A673 (cell line): ENCODE results near the gene FUZ. TPM values are rescaled to one million over a fixed set of nuclear protein-coding genes. Genes with fewer than 3 reads are reported as not detected.

ENCODE experiments used
- BruUV-seq: library from RNA; stranded (reverse); fragments of 400-500 nt; replicated peaks from 2 replicates; lab custom pipeline; 2021; lab: Mats Ljungman, UMichigan
- CTCF ChIA-PET: fragments of 300-600 bp; sonication (Branson Sonifier 250); formaldehyde crosslinking; loops from one replicate; lab custom pipeline; 2022; ENCODE audit warnings: antibody characterized with exemption; lab: Charles Lee
- POLR2A ChIA-PET: fragments of 300-600 bp; sonication (Branson Sonifier 250); formaldehyde crosslinking; loops from one replicate; lab custom pipeline; 2022; ENCODE audit warnings: antibody characterized with exemption; ENCODE audit not compliant: low non-redundant PET; lab: Charles Lee
- DNase-seq: peaks from one replicate; pipeline ENCODE4 v3.0.0-alpha.2; 2015; ENCODE audit warnings: low spot score
- H3K27ac ChIP-seq: fragments of 200-600 bp; sonication (generic); 2 replicates; pipeline ENCODE4 v1.5.1; 2016; ENCODE audit warnings: mixed run types, low read depth, mild to moderate bottlenecking, mixed read lengths, antibody characterized with exemption, low read length; ENCODE audit not compliant: poor library complexity, severe bottlenecking
- H3K27me3 ChIP-seq: fragments of 200-600 bp; sonication (generic); replicated peaks from 2 replicates; pipeline ENCODE4 v1.6.1; 2017; ENCODE audit warnings: mixed run types, low read depth, mild to moderate bottlenecking, mixed read lengths, antibody characterized with exemption, low read length; ENCODE audit not compliant: insufficient read depth, poor library complexity
- H3K36me3 ChIP-seq: fragments of 200-600 bp; sonication (generic); 2 replicates; pipeline ENCODE4 v1.6.1; 2016; ENCODE audit warnings: mixed run types, mild to moderate bottlenecking, mixed read lengths, antibody characterized with exemption, low read length; ENCODE audit not compliant: insufficient read depth, poor library complexity, severe bottlenecking
- H3K4me1 ChIP-seq: fragments of 200-600 bp; sonication (generic); 2 replicates; pipeline ENCODE4 v1.6.1; 2017; ENCODE audit warnings: mixed run types, mild to moderate bottlenecking, mixed read lengths, antibody characterized with exemption, low read length; ENCODE audit not compliant: insufficient read depth, poor library complexity, severe bottlenecking
- H3K4me3 ChIP-seq: fragments of 200-600 bp; sonication (generic); 2 replicates; pipeline ENCODE4 v1.5.1; 2016; ENCODE audit warnings: low read depth, mixed run types, mild to moderate bottlenecking, mixed read lengths, low read length; ENCODE audit not compliant: poor library complexity, severe bottlenecking
- H3K9me3 ChIP-seq: fragments of 200-600 bp; sonication (generic); 2 replicates; pipeline ENCODE4 v1.6.1; 2016; ENCODE audit warnings: mixed run types, low read depth, mild to moderate bottlenecking, mixed read lengths, antibody characterized with exemption, low read length; ENCODE audit not compliant: poor library complexity, severe bottlenecking
- EZH2 ChIP-seq: fragments of 200-600 bp; sonication (generic); IDR thresholded peaks from 2 replicates; pipeline ENCODE4 v1.6.1; 2017; ENCODE audit warnings: borderline replicate concordance, low read depth, mild to moderate bottlenecking, mixed read lengths, antibody characterized with exemption, low read length; ENCODE audit not compliant: poor library complexity, severe bottlenecking
- intact Hi-C: fragments of 100-400 bp; cut with micrococcal nuclease; formaldehyde crosslinking; loops from one replicate; pipeline ENCODE4 v1.10.0; 2022; ENCODE audit not compliant: unreplicated experiment
- total RNA-seq: library from RNA; stranded (reverse); gene quantifications from 2 replicates; pipeline ENCODE4 v1.2.3, GENCODE V29; 2021
- TF ChIP-seq, protein P1 (sequence below): fragments of 300-800, 200-600 bp; sonication (generic); conservative IDR thresholded peaks from 2 replicates; pipeline ENCODE4 v1.5.1; 2017; ENCODE audit warnings: low read depth, mild to moderate bottlenecking, antibody characterized with exemption, low read length, moderate library complexity, mixed read lengths

Gene FUZ
- total RNA-seq, 1 experiment from 2014 or later, result 53.0 TPM

DNA sequence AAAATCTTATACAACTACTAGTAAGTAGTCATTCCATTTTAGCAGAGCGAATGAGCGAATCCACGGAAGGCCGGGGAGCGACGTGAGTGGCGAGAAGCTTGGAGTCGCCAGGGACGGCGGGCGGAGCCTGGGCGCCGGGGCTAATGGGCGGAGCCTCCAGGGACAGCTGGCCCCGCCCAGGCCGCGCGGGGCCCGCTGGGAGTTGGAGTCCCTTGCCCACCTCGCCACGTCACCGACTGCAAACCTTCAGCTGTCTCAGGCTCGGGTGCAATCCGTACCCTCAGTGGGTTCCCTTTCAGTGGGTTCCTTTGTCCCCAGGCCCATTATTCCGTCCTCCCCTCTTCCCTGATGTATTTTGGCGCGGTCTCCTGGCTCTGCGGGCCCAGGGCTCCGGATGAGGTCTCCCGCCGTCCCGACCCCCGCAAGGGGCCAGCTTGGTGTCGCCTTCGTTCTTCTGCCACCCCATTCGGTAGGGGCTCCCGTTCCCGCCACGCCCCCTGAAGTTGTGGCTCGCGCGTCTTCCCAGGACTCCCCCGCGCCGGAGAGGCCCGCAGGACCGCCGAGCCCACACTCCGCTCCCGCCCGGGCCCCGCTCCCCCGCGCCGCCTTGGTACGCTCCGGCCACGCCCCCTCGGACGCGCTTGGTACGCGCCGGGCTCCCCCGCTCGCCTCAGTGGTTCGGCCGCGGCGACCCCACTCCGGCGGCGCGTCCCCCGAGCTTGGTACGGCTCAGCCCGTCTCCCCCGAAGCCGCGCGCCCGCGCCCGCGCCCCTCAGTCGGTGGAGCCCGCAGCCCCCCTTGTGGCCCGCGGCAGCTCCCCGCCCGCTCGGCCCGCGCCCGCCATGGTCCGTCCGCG, 37.6 kb upstream of the FUZ start, which contains the start of gene PTOV1:
Gene PTOV1, plus strand, starts transcription at position 673 of the 856 bp plus-strand sequence.
- Histone ChIP-seq H3K4me3 (peak within 1 kb of the TSS; percentile 74), H3K4me1 (peaks cover 19% of the 10 kb centered on the region), H3K27me3 (no peaks in the 10 kb centered on the region), H3K27ac (peak within 1 kb of the TSS; percentile 99), H3K36me3 (peaks cover 16% of the 10 kb centered on the region), H3K9me3 (peaks cover 9% of the 10 kb centered on the region)
- peak; percentile 96 for DNase-seq
- intact Hi-C loops, result loop anchor here (2.0 to 5.0 kb wide), 2 partner anchors 38 to 353 kb away; partner anchors contain the start of genes FUZ and RPS11
- POLR2A ChIA-PET, result interaction anchor here (0.6 to 0.9 kb wide), 2 partner anchors 17 to 175 kb away, joined by 3 read pairs; no protein-coding TSS in a partner anchor
- CTCF ChIA-PET, result interaction anchor here (0.5 to 1.1 kb wide), 3 partner anchors 38 to 69 kb away, joined by 3 read pairs; no protein-coding TSS in a partner anchor
- no TSS peak for BruUV-seq
- no peak for TF ChIP-seq EZH2
- TF ChIP-seq, protein P1, sequence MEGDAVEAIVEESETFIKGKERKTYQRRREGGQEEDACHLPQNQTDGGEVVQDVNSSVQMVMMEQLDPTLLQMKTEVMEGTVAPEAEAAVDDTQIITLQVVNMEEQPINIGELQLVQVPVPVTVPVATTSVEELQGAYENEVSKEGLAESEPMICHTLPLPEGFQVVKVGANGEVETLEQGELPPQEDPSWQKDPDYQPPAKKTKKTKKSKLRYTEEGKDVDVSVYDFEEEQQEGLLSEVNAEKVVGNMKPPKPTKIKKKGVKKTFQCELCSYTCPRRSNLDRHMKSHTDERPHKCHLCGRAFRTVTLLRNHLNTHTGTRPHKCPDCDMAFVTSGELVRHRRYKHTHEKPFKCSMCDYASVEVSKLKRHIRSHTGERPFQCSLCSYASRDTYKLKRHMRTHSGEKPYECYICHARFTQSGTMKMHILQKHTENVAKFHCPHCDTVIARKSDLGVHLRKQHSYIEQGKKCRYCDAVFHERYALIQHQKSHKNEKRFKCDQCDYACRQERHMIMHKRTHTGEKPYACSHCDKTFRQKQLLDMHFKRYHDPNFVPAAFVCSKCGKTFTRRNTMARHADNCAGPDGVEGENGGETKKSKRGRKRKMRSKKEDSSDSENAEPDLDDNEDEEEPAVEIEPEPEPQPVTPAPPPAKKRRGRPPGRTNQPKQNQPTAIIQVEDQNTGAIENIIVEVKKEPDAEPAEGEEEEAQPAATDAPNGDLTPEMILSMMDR, result no peak

DNA sequence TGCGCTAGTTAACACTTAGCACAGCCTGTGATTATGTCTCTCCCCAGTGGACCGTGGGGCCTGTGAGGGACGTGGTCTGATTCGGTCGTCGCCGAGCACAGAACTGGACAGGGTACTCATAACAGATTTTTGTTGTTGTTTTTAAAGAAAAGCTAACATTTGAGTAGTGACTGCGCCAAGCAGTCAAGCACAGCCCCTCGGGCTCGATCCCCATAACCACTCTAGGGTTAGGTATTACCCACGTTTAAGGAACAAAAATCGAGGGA, 37.1 kb upstream of the FUZ start:
- Histone ChIP-seq H3K4me1 (peaks cover 19% of the 10 kb centered on the region), H3K27ac (peak overlapping the region; percentile 99), H3K27me3 (no peaks in the 10 kb centered on the region), H3K36me3 (peaks cover 10% of the 10 kb centered on the region), H3K4me3 (peak overlapping the region; percentile 74), H3K9me3 (peaks cover 9% of the 10 kb centered on the region)
- POLR2A ChIA-PET, result interaction anchor here (0.9 kb wide), 1 partner anchor 174 kb away, joined by 3 read pairs; no protein-coding TSS in a partner anchor
- intact Hi-C loops, result loop anchor here (2.0 to 5.0 kb wide), 2 partner anchors 37 to 353 kb away; partner anchors contain the start of genes FUZ and RPS11
- no peak for TF ChIP-seq EZH2
- TF ChIP-seq, protein P1, result no peak
- no peak for DNase-seq
- BruUV-seq, result no TSS peak
- CTCF ChIA-PET, result interaction anchor here (0.6 to 1.1 kb wide), 2 partner anchors 38 to 49 kb away, joined by 3 read pairs; no protein-coding TSS in a partner anchor

DNA sequence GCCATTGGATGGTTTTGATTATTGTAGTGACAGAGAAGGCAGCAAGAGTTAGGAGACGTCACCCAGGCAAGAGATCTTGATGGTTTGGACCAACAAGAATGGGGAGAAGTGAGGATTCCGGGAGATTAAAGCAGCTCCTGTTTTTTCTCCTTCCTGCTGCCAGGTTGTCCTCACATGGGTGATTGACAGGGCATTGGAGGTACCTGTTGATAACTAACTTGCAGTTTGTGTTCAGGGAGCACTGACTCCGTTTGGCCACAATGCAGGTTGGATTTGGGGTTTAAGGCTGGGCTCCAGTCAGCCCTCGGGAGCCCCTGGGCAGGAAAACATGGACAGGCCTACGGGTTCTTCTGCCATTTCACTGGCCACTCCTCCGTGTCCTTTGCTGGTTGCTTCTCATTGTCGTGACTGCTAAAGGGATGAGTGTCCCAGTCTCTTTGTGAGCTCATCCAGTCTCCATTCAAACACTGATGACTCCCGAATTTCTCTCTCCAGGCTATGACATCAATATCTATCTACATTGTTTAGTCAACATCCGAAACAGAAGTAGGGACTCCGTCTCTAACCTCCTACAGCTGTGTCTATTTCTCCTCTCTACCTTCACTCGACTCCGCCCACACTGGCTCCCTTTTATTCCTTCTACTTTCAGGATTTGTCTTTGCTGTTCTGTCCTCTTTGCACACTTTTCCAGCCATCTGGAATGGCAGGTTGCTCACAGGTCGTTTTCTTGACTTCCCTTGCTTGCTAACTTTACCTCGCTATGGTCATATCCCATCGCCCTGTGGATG, 36.5 kb upstream of the FUZ start:
- no peak overlapping the region for H3K4me3 ChIP-seq
- H3K27me3 ChIP-seq, result no peaks in the 10 kb centered on the region
- TF ChIP-seq, protein P1, result no peak
- TF ChIP-seq EZH2, result no peak
- peaks cover 6% of the 10 kb centered on the region for H3K36me3 ChIP-seq
- BruUV-seq, result TSS peak; percentile 25
- intact Hi-C loops, result loop anchor here (2.0 to 5.0 kb wide), 2 partner anchors 37 to 352 kb away; partner anchors contain the start of genes FUZ and RPS11
- peaks cover 19% of the 10 kb centered on the region for H3K4me1 ChIP-seq
- ChIA-PET CTCF (interaction anchor here (0.6 to 1.1 kb wide), 2 partner anchors 37 to 173 kb away, joined by 3 to 4 read pairs; partner anchors contain the start of gene PRMT1), POLR2A (no interaction called here)
- DNase-seq, result no peak
- peak overlapping the region; percentile 99 for H3K27ac ChIP-seq
- H3K9me3 ChIP-seq, result peaks cover 9% of the 10 kb centered on the region
